GM10266 (cell line): ENCODE results near the gene GRIK2.

Source experiments
- DNase-seq: peaks from one replicate; pipeline ENCODE4 v3.0.0; 2012; ENCODE audit errors: extremely low spot score
- CTCF ChIP-seq: IDR thresholded peaks from 2 replicates; pipeline ENCODE4 v1.5.1; 2012; ENCODE audit warnings: mild to moderate bottlenecking, low read depth; ENCODE audit not compliant: control insufficient read depth, insufficient read depth; ENCODE audit errors: missing control alignments

Gene GRIK2

GRCh38 chr6:101926149-101926925 is 532.8 kb downstream of the GRIK2 start:
- TF ChIP-seq CTCF = no peak

GRCh38 chr6:101931766-101932165 is 538.3 kb downstream of the GRIK2 start:
- DNase-seq = no peak
- no peak for TF ChIP-seq CTCF

More at GRCh38 chr6:101926149-101926925, 532.8 kb downstream of the GRIK2 start:
- no peak for DNase-seq

GRCh38 chr6:101932704-101933103 is 539.2 kb downstream of the GRIK2 start:
- TF ChIP-seq CTCF = no peak
- no peak for DNase-seq

GRCh38 chr6:101935732-101936131 is 542.2 kb downstream of the GRIK2 start:
- TF ChIP-seq CTCF = no peak
- DNase-seq = no peak

GRCh38 chr6:101936516-101936915 is 543.0 kb downstream of the GRIK2 start:
- no peak for TF ChIP-seq CTCF
- DNase-seq = no peak

GRCh38 chr6:101937108-101937507 is 543.6 kb downstream of the GRIK2 start:
- no peak for TF ChIP-seq CTCF
- DNase-seq = no peak

GRCh38 chr6:101940391-101940790 is 546.9 kb downstream of the GRIK2 start:
- TF ChIP-seq CTCF = no peak
- no peak for DNase-seq
